ENCODE results near the gene IAH1. TPM values are rescaled to one million over a fixed set of nuclear protein-coding genes. Genes with fewer than 3 reads are reported as not detected.

IAH1 gene
- total and polyA plus RNA-seq, 3 donors from 2014 or later = 76.3 to 208 (median 86.0) TPM

DNA sequence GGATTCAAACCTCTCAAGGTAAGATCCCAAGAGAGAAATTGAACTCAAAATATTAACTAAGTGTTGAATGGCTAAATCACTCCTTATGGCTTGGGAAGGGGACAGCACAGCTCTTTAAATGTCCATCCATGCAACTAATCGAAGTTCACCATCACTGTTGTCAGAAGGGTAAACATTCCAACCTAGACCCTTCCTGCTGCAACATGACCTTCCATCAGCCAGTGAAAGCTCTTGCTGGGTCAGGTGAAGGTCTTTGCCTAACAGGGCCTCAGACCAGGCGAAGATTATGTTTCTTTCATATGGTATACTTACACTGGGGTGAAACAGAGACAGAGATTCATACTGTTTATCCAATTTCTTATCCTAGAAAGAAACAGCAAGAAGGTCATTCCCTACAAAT, 16.4 kb downstream of the IAH1 start:
- TF ChIP-seq POLR2A (IDR thresholded peaks at IDR 0.05) = no peak
- TF ChIP-seq, protein P1, sequence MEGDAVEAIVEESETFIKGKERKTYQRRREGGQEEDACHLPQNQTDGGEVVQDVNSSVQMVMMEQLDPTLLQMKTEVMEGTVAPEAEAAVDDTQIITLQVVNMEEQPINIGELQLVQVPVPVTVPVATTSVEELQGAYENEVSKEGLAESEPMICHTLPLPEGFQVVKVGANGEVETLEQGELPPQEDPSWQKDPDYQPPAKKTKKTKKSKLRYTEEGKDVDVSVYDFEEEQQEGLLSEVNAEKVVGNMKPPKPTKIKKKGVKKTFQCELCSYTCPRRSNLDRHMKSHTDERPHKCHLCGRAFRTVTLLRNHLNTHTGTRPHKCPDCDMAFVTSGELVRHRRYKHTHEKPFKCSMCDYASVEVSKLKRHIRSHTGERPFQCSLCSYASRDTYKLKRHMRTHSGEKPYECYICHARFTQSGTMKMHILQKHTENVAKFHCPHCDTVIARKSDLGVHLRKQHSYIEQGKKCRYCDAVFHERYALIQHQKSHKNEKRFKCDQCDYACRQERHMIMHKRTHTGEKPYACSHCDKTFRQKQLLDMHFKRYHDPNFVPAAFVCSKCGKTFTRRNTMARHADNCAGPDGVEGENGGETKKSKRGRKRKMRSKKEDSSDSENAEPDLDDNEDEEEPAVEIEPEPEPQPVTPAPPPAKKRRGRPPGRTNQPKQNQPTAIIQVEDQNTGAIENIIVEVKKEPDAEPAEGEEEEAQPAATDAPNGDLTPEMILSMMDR (IDR thresholded peaks at IDR 0.05) = no peak
- H3K36me3 ChIP-seq (ENCODE audit: low read depth, missing control alignments) = no peaks in the 10 kb centered on the region
- intact Hi-C loops (cut with DNase I; ENCODE audit: low total_unique reads) = no loop called here
- WGBS, 2 donors = 73 to 81% methylated on average over 2 of the region's 2 CpGs
- H3K27me3 ChIP-seq = no peaks in the 10 kb centered on the region
- H3K27ac ChIP-seq = no peak overlapping the region
- no peak for DNase-seq
- no peaks in the 10 kb centered on the region for H3K9me3 ChIP-seq
- peaks cover 3% of the 10 kb centered on the region for H3K4me1 ChIP-seq
- H3K4me3 ChIP-seq = no peak overlapping the region

DNA sequence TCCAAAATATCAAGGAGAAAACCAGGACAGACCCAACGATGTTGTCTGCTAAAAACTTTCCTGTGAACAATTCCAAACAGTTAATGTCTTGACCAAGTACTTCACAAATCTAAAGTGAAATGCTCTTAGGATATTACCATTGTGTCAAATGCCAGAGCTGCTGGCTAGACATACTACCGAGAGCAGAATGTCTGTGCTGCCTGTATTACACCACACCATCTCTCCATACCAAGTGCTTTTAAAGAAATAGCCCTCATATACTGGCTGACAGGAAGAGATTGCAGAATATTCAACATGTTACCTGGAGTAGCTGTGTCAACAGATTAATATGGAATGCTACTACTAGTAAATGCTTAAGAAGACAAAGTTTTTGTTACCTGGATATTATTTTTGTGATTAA, 18.6 kb downstream of the IAH1 start:
- no peaks in the 10 kb centered on the region for H3K27me3 ChIP-seq
- WGBS, 2 donors = 58 to 71% methylated on average over 2 of the region's 2 CpGs
- H3K4me1 ChIP-seq = peaks cover 3% of the 10 kb centered on the region
- TF ChIP-seq POLR2A (IDR thresholded peaks at IDR 0.05) = no peak
- TF ChIP-seq, protein P1 (IDR thresholded peaks at IDR 0.05) = no peak
- H3K27ac ChIP-seq = no peak overlapping the region
- DNase-seq = no peak
- no peaks in the 10 kb centered on the region for H3K36me3 ChIP-seq (ENCODE audit: low read depth, missing control alignments)
- H3K9me3 ChIP-seq = no peaks in the 10 kb centered on the region
- intact Hi-C loops (cut with DNase I; ENCODE audit: low total_unique reads) = no loop called here
- no peak overlapping the region for H3K4me3 ChIP-seq

DNA sequence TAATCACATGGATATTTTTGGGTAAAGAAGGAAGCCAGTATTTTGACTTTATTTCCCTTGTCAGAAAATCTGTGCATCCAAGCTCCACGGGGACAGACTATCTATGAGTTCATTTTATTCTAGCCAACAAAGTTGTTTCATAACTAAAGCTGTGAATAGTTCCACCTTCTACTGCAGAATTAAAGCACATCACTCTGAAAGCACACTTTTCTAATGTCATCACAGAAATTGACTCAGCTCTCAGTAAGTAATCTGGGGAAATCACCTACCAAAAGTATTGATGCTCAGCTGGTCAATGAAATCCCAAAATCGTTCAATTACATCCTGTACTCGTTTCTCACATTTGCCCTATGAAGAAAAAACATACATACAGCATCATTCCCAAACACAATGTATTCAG, 19.1 kb downstream of the IAH1 start:
- intact Hi-C loops (cut with DNase I; ENCODE audit: low total_unique reads) = no loop called here
- Histone ChIP-seq H3K4me3 (no peak overlapping the region), H3K9me3 (no peaks in the 10 kb centered on the region), H3K36me3 (ENCODE audit: low read depth, missing control alignments) (no peaks in the 10 kb centered on the region), H3K27me3 (no peaks in the 10 kb centered on the region), H3K27ac (no peak overlapping the region), H3K4me1 (peaks cover 3% of the 10 kb centered on the region)
- WGBS, 2 donors = 72 to 82% methylated on average over 3 of the region's 3 CpGs
- no peak for DNase-seq
- TF ChIP-seq, protein P1 (IDR thresholded peaks at IDR 0.05) = no peak
- no peak for TF ChIP-seq POLR2A (IDR thresholded peaks at IDR 0.05)

DNA sequence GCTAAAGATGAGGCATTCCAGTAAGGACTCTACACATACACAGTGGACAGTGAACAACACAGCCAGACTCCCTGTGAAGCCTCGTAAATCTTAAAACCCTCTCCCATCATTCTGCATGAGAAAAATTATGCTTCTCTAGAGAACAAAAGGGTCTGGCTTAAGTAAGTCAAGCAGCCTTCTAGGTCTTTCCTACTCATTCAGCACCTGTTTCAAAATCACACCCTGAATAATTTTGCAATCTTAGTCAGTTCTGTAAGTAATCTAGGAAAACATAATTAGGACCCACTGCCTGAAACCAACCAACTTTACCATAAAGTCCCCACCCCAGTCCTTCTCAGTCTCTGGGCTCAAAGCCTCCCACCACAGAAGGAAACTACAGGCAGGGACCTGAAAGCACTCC, 19.7 kb downstream of the IAH1 start:
- Histone ChIP-seq H3K4me3 (no peak overlapping the region), H3K27ac (no peak overlapping the region), H3K27me3 (no peaks in the 10 kb centered on the region), H3K4me1 (no peaks in the 10 kb centered on the region), H3K36me3 (ENCODE audit: low read depth, missing control alignments) (no peaks in the 10 kb centered on the region), H3K9me3 (no peaks in the 10 kb centered on the region)
- no peak for DNase-seq
- TF ChIP-seq POLR2A (IDR thresholded peaks at IDR 0.05) = no peak
- TF ChIP-seq, protein P1 (IDR thresholded peaks at IDR 0.05) = no peak
- intact Hi-C loops (cut with DNase I; ENCODE audit: low total_unique reads) = no loop called here
- WGBS, 2 donors = 82 to 83% methylated on average over 1 of the region's 1 CpG

DNA sequence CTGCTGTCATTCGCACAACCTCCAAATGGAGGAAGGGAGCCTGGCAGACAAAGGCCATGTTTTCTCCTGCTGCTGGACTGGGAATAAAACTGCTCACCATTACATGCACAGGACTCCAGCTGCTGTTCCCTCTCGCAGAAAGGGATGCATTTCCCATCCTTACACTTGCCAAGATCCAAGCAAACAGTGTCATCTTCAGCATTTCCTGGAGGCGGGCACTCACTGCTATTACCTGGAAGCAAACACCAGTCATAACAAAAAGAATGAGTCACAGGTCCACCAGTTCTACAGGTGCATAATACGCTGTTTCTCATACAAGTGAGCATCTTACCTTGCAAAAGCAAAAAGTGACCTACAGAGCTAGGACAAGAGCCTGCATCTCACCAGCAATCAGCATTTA, 22.7 kb downstream of the IAH1 start:
- H3K4me3 ChIP-seq = no peak overlapping the region
- 91 to 100% methylated on average over 3 to 4 of the region's 4 CpGs for WGBS, 2 donors
- intact Hi-C loops (cut with DNase I; ENCODE audit: low total_unique reads) = no loop called here
- no peaks in the 10 kb centered on the region for H3K4me1 ChIP-seq
- no peaks in the 10 kb centered on the region for H3K27me3 ChIP-seq
- H3K36me3 ChIP-seq (ENCODE audit: low read depth, missing control alignments) = no peaks in the 10 kb centered on the region
- H3K27ac ChIP-seq = no peak overlapping the region
- DNase-seq = no peak
- H3K9me3 ChIP-seq = no peaks in the 10 kb centered on the region
- TF ChIP-seq, protein P1 (IDR thresholded peaks at IDR 0.05) = no peak
- no peak for TF ChIP-seq POLR2A (IDR thresholded peaks at IDR 0.05)
